HG02571 (cell line): ENCODE measurements around the gene CDC34.

ENCODE experiments used
- ATAC-seq: cut with Tn5 transposase; IDR thresholded peaks from one replicate; pipeline ENCODE4 v1.9.1; 2021; ENCODE audit warnings: mild to moderate bottlenecking, moderate library complexity; ENCODE audit not compliant: unreplicated experiment

Gene CDC34

DNA sequence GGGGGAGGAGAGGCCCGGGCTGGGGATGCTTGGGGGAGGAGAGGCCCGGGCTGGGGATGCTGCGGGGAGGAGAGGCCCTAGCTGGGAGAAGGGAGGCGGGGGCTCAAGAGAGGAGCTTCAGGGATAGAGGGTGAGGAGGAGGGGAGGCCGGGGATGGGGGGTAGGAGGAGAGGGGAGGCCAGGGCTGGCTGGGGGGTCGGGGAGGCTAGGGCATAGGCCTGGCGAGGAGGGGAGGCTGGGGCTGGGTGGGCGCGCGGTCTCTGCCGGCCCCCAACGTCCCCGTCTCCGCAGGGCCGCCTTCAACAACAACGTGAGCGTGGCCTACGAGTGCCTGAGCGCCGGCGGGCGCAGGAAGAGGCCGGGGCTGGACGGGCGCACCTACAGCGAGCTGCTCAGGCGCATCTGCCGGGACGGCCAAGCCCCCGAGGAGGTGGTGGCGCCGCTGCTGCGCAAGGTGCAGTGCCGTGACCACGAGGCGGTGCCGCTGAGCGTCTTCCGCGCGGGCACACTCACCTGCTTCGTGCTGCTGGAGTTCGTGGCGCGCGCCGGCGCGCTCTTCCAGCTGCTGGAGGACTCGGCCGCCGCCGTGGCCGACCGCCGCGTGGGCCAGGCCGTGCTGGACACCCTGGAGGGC, 12.8 kb upstream of the CDC34 start:
- ATAC-seq: no peak

DNA sequence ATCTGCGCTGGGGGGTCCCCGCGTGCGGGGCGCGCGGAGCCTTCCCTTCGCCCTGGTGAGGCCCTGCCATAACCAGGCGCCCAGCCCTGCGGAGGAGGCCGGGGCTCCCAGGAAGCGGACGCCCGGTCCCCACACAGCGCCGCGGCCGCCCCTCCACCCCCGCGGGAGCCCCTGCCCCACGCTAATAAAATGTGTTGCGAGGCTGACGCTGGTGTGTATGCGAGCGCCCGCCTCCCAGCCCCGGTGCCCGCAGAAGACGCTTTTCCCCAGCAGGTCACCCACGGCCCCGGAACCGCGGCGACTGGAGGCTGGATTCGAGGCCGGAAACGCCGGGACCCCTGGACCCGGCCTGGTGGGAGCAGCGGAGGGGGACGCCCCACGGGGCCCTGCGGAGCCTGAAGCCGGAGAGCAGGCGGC, 12.1 kb upstream of the CDC34 start:
- no peak for ATAC-seq

GRCh38 chr19:522726-523125, 8.8 kb upstream of the CDC34 start:
- ATAC-seq: no peak

DNA sequence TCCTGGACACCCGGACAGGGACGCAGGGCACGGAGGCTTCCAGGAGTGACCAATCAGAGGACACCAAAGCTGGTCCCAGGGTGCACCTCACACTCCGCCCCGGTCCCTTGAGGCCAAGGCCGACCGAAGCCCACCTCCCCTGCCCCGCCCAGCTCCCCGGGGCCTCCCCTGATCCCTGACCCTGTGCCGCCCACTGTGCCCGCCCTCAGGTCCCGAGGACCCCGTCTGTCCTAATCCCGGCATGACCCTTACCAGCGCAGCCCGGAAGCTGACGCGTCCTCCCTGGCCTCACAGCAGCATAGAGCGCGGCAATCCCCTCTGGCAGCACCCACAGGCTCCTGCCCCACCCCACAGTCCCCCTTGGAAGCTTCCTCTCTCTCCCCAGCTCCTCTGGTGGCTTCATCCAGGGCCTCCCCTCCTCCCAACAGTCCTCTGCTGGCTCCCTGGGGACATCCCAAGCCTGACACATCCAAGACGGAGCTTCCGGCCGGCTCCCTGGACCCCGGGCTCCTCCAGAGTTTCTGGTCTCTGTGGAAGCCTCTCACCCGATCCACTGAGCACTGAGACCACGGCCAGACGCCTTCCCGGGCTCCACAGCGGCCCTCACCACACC, 7.4 kb upstream of the CDC34 start:
- no peak for ATAC-seq

DNA sequence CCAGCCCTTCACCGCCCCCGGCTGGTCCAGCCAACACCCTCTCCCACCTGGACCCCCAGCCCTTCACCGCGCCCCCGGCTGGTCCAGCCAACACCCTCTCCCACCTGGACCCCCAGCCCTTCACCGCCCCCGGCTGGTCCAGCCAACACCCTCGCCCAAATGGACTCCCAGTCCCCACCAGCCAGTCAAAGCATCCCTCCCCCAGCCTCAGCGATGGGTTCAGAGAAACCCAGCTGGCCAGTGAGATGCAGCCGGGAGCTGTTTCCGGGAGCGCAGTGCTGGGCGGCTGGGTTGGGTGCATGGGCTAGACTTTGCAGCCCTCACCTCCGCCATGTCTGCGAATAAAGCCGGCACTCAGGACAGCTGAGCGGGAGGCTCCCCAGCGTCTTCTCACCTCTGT, 6.5 kb upstream of the CDC34 start:
- no peak for ATAC-seq

- ATAC-seq: no peak
Observed at GRCh38 chr19:525857-526419, 5.6 kb upstream of the CDC34 start.

GRCh38 chr19:530134-531008, 1.2 kb upstream of the CDC34 start:
- ATAC-seq: no peak

GRCh38 chr19:531009-531752, 379 bp upstream of the CDC34 start:
- ATAC-seq: peak; percentile 65

GRCh38 chr19:532561-533363, 1.2 kb downstream of the CDC34 start:
- ATAC-seq: no peak

DNA sequence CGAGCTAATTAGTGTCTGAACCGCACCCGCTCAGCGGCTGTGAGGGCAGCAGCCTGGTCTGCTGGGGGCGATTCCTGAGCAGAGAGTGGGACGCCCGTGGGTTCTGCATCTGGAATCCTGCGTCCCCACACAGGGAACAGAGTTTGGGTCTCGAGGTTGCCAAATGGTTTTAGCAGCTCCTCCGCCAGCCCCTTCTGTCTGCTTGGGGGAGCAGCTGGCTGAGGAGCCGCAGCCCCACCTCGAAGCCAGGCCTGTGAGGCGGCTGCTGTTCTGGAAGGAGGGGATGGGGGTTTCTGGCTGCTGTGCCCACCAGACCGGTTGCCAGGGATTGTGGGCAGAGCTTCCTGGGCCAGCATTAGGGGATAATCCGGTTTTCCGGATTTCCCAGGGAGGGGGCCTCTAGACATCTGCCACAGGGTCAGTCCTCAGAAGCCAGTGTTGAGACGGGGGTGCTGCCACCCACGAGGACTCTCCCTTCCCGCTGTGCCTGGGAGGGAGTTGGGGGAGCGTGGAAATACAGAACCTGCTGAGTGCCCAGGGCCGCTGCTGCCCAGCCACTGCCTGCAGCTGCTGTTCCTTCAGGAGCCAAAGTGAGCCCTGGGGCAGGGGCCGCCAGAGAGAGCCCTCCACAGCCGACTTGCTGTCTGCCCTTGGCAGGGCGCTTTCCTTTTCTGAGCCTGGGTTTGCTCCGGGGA, 2.0 kb downstream of the CDC34 start:
- no peak for ATAC-seq

DNA sequence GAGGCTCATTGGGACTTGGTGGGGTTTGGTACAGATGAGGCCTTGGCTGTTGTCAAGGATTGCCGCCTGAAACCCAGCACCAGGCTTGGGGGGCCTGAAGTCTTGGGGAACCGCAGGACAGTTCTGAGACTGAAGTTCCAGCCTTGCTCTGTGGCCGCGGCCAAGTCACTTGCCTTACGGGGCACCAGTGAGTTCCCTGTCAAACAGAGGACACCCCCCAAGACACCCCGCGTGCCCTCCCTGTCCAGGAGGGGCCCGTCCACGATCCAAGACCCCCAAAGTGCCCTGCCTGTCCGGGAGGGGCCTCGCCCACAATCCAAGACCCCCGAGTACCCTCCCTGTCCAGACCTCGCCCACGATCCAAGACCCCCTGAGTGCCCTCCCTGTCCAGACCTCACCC, 2.5 kb downstream of the CDC34 start:
- ATAC-seq: no peak

DNA sequence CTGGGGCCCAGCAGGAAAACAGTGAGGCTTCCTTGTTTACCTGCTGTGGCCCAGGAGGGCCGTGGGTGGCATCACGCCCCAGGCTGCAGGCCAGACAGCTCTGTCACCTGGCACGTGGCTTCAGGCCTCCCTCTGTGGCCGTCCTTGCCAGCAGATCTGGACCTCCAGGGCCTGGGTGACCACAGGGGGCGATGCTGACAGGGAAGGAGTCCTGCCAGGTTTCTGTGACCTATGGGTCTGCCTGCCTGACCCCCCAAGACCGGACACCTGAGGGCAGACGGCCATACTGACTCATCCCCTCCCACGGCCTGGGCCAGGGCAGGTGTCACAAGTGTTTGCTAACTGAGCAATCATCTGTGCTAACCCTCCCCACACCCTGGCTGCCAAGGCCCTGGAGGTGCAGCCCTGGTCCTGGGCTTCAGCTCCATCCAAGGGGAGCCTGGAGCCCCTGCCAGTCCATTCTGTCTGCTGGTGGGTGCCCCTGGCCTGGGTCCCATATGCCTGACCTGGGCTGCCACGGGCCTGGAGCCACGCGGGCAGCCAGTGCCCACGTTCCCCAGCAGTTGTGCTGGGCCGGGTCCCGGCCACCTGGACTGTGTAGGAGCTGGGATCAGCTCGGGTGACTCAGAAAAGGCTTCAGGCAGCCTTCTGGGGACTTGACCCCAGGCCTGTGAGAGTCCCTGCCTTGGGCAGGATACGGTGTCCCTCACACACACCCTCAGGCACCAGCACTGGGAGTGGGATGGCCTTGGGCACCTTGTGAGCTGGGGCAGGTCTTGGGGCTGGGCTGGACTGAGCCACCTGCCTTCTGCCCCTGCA, 3.7 kb downstream of the CDC34 start:
- ATAC-seq: no peak

DNA sequence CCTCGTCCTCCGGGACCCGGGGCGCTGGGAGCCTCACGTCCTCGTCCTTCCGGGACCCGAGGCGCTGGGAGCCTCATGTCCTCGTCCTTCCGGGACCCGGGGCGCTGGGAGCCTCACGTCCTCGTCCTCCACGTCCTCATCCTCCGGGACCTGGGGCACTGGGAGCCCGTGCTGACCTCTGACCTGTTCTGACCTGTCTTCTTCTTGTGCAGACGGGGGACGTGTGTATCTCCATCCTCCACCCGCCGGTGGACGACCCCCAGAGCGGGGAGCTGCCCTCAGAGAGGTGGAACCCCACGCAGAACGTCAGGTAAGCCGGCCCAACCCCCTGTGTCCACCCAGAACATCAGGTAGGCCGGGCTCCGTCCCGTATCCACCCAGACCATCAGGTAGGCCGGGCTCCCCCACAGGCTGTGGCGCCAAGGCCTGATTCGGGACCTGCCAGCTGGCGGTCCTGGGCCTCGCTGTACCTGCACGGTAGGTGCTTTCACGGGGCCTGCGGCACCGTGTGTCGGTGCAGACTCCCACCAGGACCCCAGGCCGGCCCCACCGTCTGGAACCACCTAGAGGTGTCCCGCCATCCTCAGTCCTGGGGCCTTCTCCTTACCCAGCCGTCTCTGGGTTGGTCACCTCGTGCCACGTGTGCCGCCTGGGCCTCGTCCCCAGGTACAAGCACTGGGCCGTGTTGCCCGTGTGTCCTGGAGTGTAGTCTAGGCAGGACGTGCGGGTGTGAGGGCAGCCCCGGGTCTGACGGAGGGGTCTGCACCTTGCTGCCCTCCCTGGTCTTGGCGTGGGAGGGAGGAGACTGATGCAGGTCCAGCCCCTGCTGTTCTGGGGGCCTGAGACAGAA, 4.7 kb downstream of the CDC34 start:
- ATAC-seq: no peak

DNA sequence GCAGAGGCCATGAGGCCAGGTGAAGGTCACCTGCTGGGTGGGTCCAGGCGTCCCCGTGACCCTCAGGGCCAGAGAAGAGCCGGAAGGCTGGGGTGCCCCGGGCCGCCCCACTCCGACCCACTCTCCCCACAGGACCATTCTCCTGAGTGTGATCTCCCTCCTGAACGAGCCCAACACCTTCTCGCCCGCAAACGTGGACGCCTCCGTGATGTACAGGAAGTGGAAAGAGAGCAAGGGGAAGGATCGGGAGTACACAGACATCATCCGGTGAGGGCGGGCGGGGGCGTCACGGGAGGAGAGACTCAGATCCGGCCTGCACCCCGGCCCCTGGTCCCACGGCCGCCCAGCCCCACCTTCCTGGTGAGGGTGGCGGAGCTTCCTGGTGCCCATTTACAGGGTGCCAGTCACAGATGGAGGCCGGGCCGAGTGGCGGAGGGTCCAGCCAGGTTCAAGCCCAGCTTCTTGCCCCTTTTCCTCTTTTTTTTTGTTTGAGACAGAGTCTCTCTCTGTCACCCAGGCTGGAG, 5.4 kb downstream of the CDC34 start:
- no peak for ATAC-seq

DNA sequence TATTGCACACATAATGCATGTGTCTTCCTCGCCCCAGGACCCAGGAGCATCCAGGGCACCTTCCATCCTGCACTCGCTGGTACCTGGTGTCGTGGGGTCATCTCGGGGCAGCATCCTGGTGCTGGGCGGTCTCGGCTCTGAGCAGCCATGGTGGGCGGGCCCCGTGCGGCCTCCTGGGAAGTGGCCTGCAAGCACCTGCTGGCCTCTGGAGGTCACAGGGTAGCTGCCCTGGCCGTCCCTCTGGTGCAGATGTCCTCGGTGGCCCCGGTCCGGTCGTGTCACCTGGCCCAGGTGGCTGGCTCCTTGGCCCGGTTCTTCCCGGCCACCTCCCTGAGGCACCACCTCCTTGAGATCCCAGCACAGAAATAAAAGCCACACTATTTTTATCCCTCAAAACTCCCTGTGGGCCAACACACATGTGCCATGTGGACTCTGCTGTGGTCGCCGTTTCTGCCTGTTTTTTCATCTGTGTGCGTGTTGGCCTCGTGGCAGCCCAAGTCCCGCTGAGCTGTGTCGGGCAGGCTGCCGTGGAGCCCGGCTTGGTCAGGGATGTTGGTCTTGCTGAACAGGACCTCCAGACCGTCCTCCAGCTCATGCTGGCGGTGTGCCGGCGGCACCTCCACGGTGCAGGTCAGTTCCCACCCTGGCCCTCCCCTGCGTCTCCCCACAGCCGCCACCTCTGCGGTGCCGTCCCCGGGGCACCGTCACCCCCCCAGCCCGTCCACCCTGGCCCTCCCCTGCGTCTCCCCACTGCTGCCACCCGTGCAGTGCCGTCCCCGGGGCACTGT, 7.3 kb downstream of the CDC34 start:
- no peak for ATAC-seq

- no peak for ATAC-seq
Observed at GRCh38 chr19:539429-540030, 8.0 kb downstream of the CDC34 start.
